IMR-90 (cell line): ENCODE results near the gene CRYBB1. TPM values are rescaled to one million over a fixed set of nuclear protein-coding genes. Genes with fewer than 3 reads are reported as not detected.

Experiments
- ATAC-seq: fragments of 200-7000 bp; cut with Tn5 transposase; 2 replicates; pipeline ENCODE4 v1.9.1; 2020; ENCODE audit warnings: low read depth, mild to moderate bottlenecking, moderate library complexity
- BruUV-seq: library from RNA; stranded (reverse); fragments of 400-500 nt; replicated peaks from 2 replicates; lab custom pipeline; 2021; lab: Mats Ljungman, UMichigan
- CTCF ChIA-PET: fragments of 300-600 bp; formaldehyde crosslinking; extraction: SDS; loops from one replicate; lab custom pipeline; 2021; ENCODE audit warnings: antibody characterized with exemption; lab: Yijun Ruan, JAX
- POLR2A ChIA-PET: fragments of 300-600 bp; sonication (Branson Sonifier 250); formaldehyde crosslinking; loops from one replicate; lab custom pipeline; 2022; ENCODE audit warnings: antibody characterized with exemption; ENCODE audit not compliant: unreplicated experiment; lab: Charles Lee
- DNase-seq: peaks from one replicate; pipeline ENCODE4 v3.0.0; 2013
- H2AFZ ChIP-seq: replicated peaks from 2 replicates; pipeline ENCODE3; 2013; ENCODE audit warnings: low read length, mild to moderate bottlenecking; ENCODE audit not compliant: poor library complexity
- H2AK5ac ChIP-seq: 2 replicates; pipeline ENCODE4 v1.6.1; 2013; ENCODE audit warnings: low read depth, low read length, inconsistent platforms
- H2AK9ac ChIP-seq: replicated peaks from 2 replicates; pipeline ENCODE3; 2013; ENCODE audit warnings: mild to moderate bottlenecking, low read depth, low read length, moderate library complexity; ENCODE audit not compliant: poor library complexity
- H2BK120ac ChIP-seq: 2 replicates; pipeline ENCODE4 v1.6.1; 2013; ENCODE audit warnings: low read depth, low read length, inconsistent platforms
- H2BK15ac ChIP-seq: 3 replicates; pipeline ENCODE4 v1.6.1; 2013; ENCODE audit warnings: low read depth, low read length, inconsistent platforms
- H2BK20ac ChIP-seq: 2 replicates; pipeline ENCODE4 v1.6.1; 2013; ENCODE audit warnings: low read depth, mild to moderate bottlenecking, inconsistent platforms, low read length, moderate library complexity
- H2BK5ac ChIP-seq: 2 replicates; pipeline ENCODE4 v1.6.1; 2013; ENCODE audit warnings: mild to moderate bottlenecking, low read depth, low read length, inconsistent platforms; ENCODE audit not compliant: poor library complexity, severe bottlenecking
- H3K14ac ChIP-seq: replicated peaks from 2 replicates; pipeline ENCODE4 v1.6.1; 2013; ENCODE audit warnings: low read depth, low read length, inconsistent platforms
- H3K18ac ChIP-seq: 2 replicates; pipeline ENCODE4 v1.6.1; 2013; ENCODE audit warnings: low read depth, low read length, control low read depth
- H3K23ac ChIP-seq: 2 replicates; pipeline ENCODE4 v1.6.1; 2013; ENCODE audit warnings: low read depth, low read length, inconsistent platforms
- H3K27ac ChIP-seq: 2 replicates; pipeline ENCODE4 v1.5.1; 2013; ENCODE audit warnings: mild to moderate bottlenecking, control low read depth, low read length; ENCODE audit not compliant: insufficient read depth
- H3K27me3 ChIP-seq: 2 replicates; pipeline ENCODE4 v1.6.1; 2013; ENCODE audit warnings: low read length; ENCODE audit not compliant: control insufficient read depth, insufficient read depth
- H3K36me3 ChIP-seq: 2 replicates; pipeline ENCODE4 v1.6.1; 2013; ENCODE audit warnings: low read length, mixed read lengths; ENCODE audit not compliant: control insufficient read depth, insufficient read depth
- H3K4ac ChIP-seq: 2 replicates; pipeline ENCODE4 v1.6.1; 2013; ENCODE audit warnings: low read depth, low read length, inconsistent platforms
- H3K4me1 ChIP-seq: 2 replicates; pipeline ENCODE4 v1.6.1; 2013; ENCODE audit warnings: low read length, mixed read lengths; ENCODE audit not compliant: control insufficient read depth, insufficient read depth
- H3K4me2 ChIP-seq: 2 replicates; pipeline ENCODE4 v1.6.1; 2013; ENCODE audit warnings: low read depth, mild to moderate bottlenecking, control low read depth, low read length, moderate library complexity
- H3K4me3 ChIP-seq: 2 replicates; pipeline ENCODE4 v1.5.1; 2013; ENCODE audit warnings: low read depth, mild to moderate bottlenecking, control low read depth, low read length, moderate library complexity; ENCODE audit not compliant: insufficient read depth
- H3K56ac ChIP-seq: 2 replicates; pipeline ENCODE4 v1.6.1; 2013; ENCODE audit warnings: low read length, inconsistent platforms; ENCODE audit not compliant: insufficient read depth; ENCODE audit errors: extremely low read depth
- H3K79me1 ChIP-seq, 2 experiments: 2 replicates each; pipeline ENCODE4 v1.6.1; 2013; ENCODE audit warnings: low read length in 2 of 2, inconsistent platforms in 1 of 2, low read depth in 1 of 2
- H3K9ac ChIP-seq: 2 replicates; pipeline ENCODE4 v1.6.1; 2013; ENCODE audit warnings: low read depth, low read length, control low read depth
- H3K9me1 ChIP-seq: 2 replicates; pipeline ENCODE4 v1.6.1; 2013; ENCODE audit warnings: low read length, inconsistent platforms; ENCODE audit not compliant: insufficient read depth
- H3K9me3 ChIP-seq: 2 replicates; pipeline ENCODE4 v1.6.1; 2013; ENCODE audit warnings: low read length; ENCODE audit not compliant: control insufficient read depth, insufficient read depth
- H4K20me1 ChIP-seq: 2 replicates; pipeline ENCODE4 v1.6.1; 2013; ENCODE audit warnings: low read length, inconsistent platforms; ENCODE audit not compliant: insufficient read depth
- H4K5ac ChIP-seq: 2 replicates; pipeline ENCODE4 v1.6.1; 2013; ENCODE audit warnings: mild to moderate bottlenecking, low read depth, low read length, control low read depth
- H4K8ac ChIP-seq, 2 experiments: 2 replicates each; pipeline ENCODE4 v1.6.1; 2013; ENCODE audit warnings: low read depth in 2 of 2, low read length in 2 of 2, control low read depth in 1 of 2, inconsistent platforms in 1 of 2
- H4K91ac ChIP-seq: 2 replicates; pipeline ENCODE4 v1.6.1; 2013; ENCODE audit warnings: low read depth, low read length, inconsistent platforms; ENCODE audit not compliant: insufficient read depth
- BHLHE40 ChIP-seq: fragments of 150-350 bp; IDR thresholded peaks from 2 replicates; pipeline ENCODE4 v1.6.1; 2016; ENCODE audit warnings: mild to moderate bottlenecking, low read depth, low read length
- CHD1 ChIP-seq: IDR thresholded peaks from 2 replicates; pipeline ENCODE4 v1.6.1; 2012; ENCODE audit warnings: low read depth, low read length, improper control_type of control experiment
- FOS ChIP-seq: fragments of 150-350 bp; IDR thresholded peaks from 2 replicates; pipeline ENCODE4 v1.6.1; 2016; ENCODE audit warnings: low read depth, low read length
- MXI1 ChIP-seq: IDR thresholded peaks from 2 replicates; pipeline ENCODE4 v1.6.1; 2012; ENCODE audit warnings: low read depth, mild to moderate bottlenecking, low read length, moderate library complexity, borderline replicate concordance
- POLR2A ChIP-seq: IDR thresholded peaks from 2 replicates; pipeline ENCODE4 v1.6.1; 2012; ENCODE audit warnings: mild to moderate bottlenecking, low read depth, low read length
- RAD21 ChIP-seq: IDR thresholded peaks from 2 replicates; pipeline ENCODE4 v1.6.1; 2012; ENCODE audit warnings: low read length, improper control_type of control experiment
- RCOR1 ChIP-seq: IDR thresholded peaks from 2 replicates; pipeline ENCODE4 v1.6.1; 2012; ENCODE audit warnings: mild to moderate bottlenecking, low read length, improper control_type of control experiment; ENCODE audit not compliant: insufficient replicate concordance
- RFX5 ChIP-seq: IDR thresholded peaks from 2 replicates; pipeline ENCODE4 v1.8.0; 2012; ENCODE audit warnings: low read depth, mild to moderate bottlenecking, low read length, moderate library complexity
- SMC3 ChIP-seq: fragments of 150-350 bp; IDR thresholded peaks from 2 replicates; pipeline ENCODE4 v1.6.1; 2016; ENCODE audit warnings: low read depth, mild to moderate bottlenecking, antibody characterized with exemption, low read length, moderate library complexity
- WGBS, 2 experiments: methylation state at CpG; one replicate each; pipeline versions ENCODE4 v1.1.5 to v1.1.7; 2013; ENCODE audit warnings: missing lambda C conversion rate in 2 of 2; ENCODE audit not compliant: insufficient read length in 1 of 2; ENCODE audit errors: extremely low coverage in 2 of 2; 5-methylcytosine and 5-hydroxymethylcytosine counted together
- dilution Hi-C: fragments of 300-500 bp; cut with HindIII; formaldehyde crosslinking; loops from one replicate; pipeline ENCODE4 v1.14.3; 2018; ENCODE audit warnings: low sequenced_read_pairs; ENCODE audit not compliant: unreplicated experiment
- in situ Hi-C: fragments of 300-500 bp; cut with MboI; formaldehyde crosslinking; loops from 3 replicates; pipeline ENCODE4 v1.14.3; 2019; ENCODE audit warnings: low sequenced_read_pairs, inconsistent platforms, mixed read lengths
- intact Hi-C: fragments of 100-400 bp; cut with micrococcal nuclease; formaldehyde crosslinking; loops from 2 replicates; pipeline ENCODE4 v1.10.0; 2022
- polyA plus RNA-seq, 3 experiments: library from polyadenylated mRNA; depleted of rRNA; stranded (reverse); fragments of >200 nt; gene quantifications; 2 replicates each; pipeline ENCODE4 v1.2.3, GENCODE V29; 2012; ENCODE audit warnings: low replicate concordance in 1 of 3
- total RNA-seq: library from RNA; depleted of rRNA; stranded (reverse); fragments of >200 nt; gene quantifications from 2 replicates; pipeline ENCODE4 v1.2.3, GENCODE V29; 2012
- TF ChIP-seq, protein P1 (sequence below): conservative IDR thresholded peaks from 2 replicates; pipeline ENCODE4 v1.5.1; 2012; ENCODE audit warnings: mild to moderate bottlenecking, low read depth, low read length, improper control_type of control experiment
- TF ChIP-seq, protein P2 (sequence below): fragments of 150-350 bp; IDR thresholded peaks from 2 replicates; pipeline ENCODE4 v1.6.1; 2017; ENCODE audit warnings: mild to moderate bottlenecking, antibody characterized with exemption, low read length, low read depth
- TF ChIP-seq, protein P3 (sequence below): fragments of 150-350 bp; IDR thresholded peaks from 2 replicates; pipeline ENCODE4 v1.6.1; 2016; ENCODE audit warnings: low read depth, mild to moderate bottlenecking, low read length, moderate library complexity, borderline replicate concordance

CRYBB1 gene
- total and polyA plus RNA-seq, 2 of the 4 experiments (the other 2 are of a cell fraction), result not detected

DNA sequence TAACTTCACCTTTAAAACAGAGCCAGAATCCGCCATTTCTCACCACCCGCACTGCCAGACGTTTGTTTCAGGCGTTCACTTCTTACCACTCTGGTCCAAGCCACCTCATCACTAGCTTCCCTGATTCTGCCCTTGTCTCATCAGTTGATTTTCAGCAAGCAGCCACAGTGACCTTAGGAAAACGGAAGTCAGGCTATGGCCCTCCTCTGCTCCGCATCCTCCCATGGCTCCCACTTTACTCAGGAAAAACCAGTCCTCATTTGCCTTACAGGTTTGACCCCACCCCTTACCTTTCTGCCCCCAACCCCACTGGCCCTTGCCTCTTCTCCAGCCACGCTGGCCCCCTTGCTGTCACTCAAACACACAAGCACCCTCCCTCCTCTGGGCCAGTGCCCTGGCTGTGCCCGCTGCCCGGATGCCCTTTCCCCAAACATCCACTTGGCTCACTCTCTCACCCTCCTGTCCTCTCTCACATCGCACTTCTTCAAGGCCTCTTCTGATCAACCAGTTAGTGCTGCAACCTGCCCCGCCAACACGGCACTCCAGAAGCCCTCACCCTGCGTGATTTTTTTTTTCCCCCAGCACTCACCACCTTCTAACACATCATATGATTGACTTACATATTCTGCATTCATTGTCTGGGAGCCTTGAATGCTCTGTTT is 46.8 kb downstream of the CRYBB1 start:
- CTCF ChIA-PET, result no interaction called here
- BruUV-seq, result no TSS peak
- peaks cover 38% of the 10 kb centered on the region for H4K20me1 ChIP-seq

More for the DNA sequence above, 46.8 kb downstream of the CRYBB1 start:
- Histone ChIP-seq H3K27ac (no peak overlapping the region), H2AFZ (no peak overlapping the region), H4K91ac (no peak overlapping the region), H3K27me3 (no peaks in the 10 kb centered on the region), H2AK5ac (no peak overlapping the region), H2AK9ac (no peak overlapping the region), H2BK15ac (no peak overlapping the region), H2BK5ac (no peak overlapping the region), H3K56ac (no peak overlapping the region), H3K36me3 (no peaks in the 10 kb centered on the region), H4K5ac (no peak overlapping the region), H3K4ac (no peak overlapping the region), H3K18ac (no peak overlapping the region), H4K8ac (no peak overlapping the region), H3K4me1 (peaks cover 6% of the 10 kb centered on the region), H3K9me3 (no peaks in the 10 kb centered on the region), H2BK20ac (no peak overlapping the region), H3K79me1 (peaks cover 46 to 90% of the 10 kb centered on the region in 2 experiments), H3K9ac (no peak overlapping the region), H3K23ac (no peak overlapping the region), H2BK120ac (no peak overlapping the region), H3K4me3 (no peak overlapping the region), H3K4me2 (no peak overlapping the region), H3K9me1 (peaks cover 22% of the 10 kb centered on the region), H3K14ac (no peak overlapping the region)
- ATAC-seq (no peak), DNase-seq (no peak)
- 86% methylated on average over 7 of the region's 13 CpGs; no CpG with 5 or more reads in 1 of the 2 experiments for WGBS, 2 experiments
- TF ChIP-seq MXI1, result no peak
- no peak for TF ChIP-seq SMC3
- no peak for TF ChIP-seq FOS
- no peak for TF ChIP-seq RAD21
- TF ChIP-seq CHD1, result no peak
- TF ChIP-seq RCOR1, result no peak
- no peak for TF ChIP-seq BHLHE40
- TF ChIP-seq, protein P1, sequence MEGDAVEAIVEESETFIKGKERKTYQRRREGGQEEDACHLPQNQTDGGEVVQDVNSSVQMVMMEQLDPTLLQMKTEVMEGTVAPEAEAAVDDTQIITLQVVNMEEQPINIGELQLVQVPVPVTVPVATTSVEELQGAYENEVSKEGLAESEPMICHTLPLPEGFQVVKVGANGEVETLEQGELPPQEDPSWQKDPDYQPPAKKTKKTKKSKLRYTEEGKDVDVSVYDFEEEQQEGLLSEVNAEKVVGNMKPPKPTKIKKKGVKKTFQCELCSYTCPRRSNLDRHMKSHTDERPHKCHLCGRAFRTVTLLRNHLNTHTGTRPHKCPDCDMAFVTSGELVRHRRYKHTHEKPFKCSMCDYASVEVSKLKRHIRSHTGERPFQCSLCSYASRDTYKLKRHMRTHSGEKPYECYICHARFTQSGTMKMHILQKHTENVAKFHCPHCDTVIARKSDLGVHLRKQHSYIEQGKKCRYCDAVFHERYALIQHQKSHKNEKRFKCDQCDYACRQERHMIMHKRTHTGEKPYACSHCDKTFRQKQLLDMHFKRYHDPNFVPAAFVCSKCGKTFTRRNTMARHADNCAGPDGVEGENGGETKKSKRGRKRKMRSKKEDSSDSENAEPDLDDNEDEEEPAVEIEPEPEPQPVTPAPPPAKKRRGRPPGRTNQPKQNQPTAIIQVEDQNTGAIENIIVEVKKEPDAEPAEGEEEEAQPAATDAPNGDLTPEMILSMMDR, result no peak
- no peak for TF ChIP-seq POLR2A
- TF ChIP-seq, protein P2, sequence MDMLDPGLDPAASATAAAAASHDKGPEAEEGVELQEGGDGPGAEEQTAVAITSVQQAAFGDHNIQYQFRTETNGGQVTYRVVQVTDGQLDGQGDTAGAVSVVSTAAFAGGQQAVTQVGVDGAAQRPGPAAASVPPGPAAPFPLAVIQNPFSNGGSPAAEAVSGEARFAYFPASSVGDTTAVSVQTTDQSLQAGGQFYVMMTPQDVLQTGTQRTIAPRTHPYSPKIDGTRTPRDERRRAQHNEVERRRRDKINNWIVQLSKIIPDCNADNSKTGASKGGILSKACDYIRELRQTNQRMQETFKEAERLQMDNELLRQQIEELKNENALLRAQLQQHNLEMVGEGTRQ, result no peak
- TF ChIP-seq, protein P3, sequence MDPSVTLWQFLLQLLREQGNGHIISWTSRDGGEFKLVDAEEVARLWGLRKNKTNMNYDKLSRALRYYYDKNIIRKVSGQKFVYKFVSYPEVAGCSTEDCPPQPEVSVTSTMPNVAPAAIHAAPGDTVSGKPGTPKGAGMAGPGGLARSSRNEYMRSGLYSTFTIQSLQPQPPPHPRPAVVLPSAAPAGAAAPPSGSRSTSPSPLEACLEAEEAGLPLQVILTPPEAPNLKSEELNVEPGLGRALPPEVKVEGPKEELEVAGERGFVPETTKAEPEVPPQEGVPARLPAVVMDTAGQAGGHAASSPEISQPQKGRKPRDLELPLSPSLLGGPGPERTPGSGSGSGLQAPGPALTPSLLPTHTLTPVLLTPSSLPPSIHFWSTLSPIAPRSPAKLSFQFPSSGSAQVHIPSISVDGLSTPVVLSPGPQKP, result no peak
- no peak for TF ChIP-seq RFX5
- POLR2A ChIA-PET, result no interaction called here
- in situ Hi-C loops, result no loop called here
- intact Hi-C loops, result no loop called here
- dilution Hi-C loops, result no loop called here
